K562 (cell line): ENCODE measurements around the gene DNAJB14.

Experiments
- KAT8 ChIP-seq: fragments of 450-650 bp; IDR thresholded peaks from 2 replicates; pipeline ENCODE4 v1.6.1; 2016; ENCODE audit warnings: low read depth, mild to moderate bottlenecking
- POLR2AphosphoS5 ChIP-seq: IDR thresholded peaks from 2 replicates; pipeline ENCODE4 v1.6.1; 2011; ENCODE audit warnings: mild to moderate bottlenecking, low read depth, low read length, moderate library complexity; ENCODE audit not compliant: control insufficient read depth, insufficient read depth
- RAD51 ChIP-seq: fragments of 450-650 bp; IDR thresholded peaks from 2 replicates; pipeline ENCODE4 v1.7.1; 2016; ENCODE audit warnings: low read depth, mild to moderate bottlenecking, borderline replicate concordance
- TAF1 ChIP-seq: IDR thresholded peaks from 2 replicates; pipeline ENCODE4 v1.6.1; 2011; ENCODE audit warnings: mild to moderate bottlenecking, low read length, moderate library complexity; ENCODE audit not compliant: insufficient read depth, control insufficient read depth, severe bottlenecking; ENCODE audit errors: extremely low read depth
- ZNF274 ChIP-seq: IDR thresholded peaks from 2 replicates; pipeline ENCODE4 v1.6.1; 2011; ENCODE audit warnings: low read depth, mild to moderate bottlenecking, low read length, moderate library complexity, borderline replicate concordance

GRCh38 chr4:99983289-99983943 lies 37.0 kb upstream of the DNAJB14 start:
- TF ChIP-seq TAF1 (no peak), ZNF274 (no peak), RAD51 (no peak), KAT8 (no peak), POLR2AphosphoS5 (no peak)
